ENCODE measurements around the gene LDLRAD3.
A peak's percentile ranks its signal among the peaks of the same experiment; 100 is the strongest.

LDLRAD3 gene

DNA sequence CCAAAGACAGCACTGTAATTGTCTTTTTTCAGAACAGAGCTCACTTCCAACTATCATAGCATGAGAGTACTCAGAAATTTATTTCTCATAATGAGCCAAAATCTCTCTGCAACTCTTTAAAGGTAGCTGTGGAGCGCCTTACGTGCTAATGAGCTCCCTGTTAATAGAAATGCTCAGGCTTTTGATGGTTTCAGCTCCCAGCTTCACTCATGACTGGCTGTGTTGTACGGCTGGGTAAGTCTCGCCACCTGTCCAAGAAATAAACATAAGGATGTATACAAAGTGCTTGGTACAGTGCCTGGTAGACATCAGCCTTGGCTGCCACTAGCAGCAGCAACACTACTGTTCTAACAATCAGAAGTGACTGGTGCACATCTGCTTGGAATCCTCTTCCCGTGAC is 109.4 kb downstream of the LDLRAD3 start:
- DNase-seq = no peak

DNA sequence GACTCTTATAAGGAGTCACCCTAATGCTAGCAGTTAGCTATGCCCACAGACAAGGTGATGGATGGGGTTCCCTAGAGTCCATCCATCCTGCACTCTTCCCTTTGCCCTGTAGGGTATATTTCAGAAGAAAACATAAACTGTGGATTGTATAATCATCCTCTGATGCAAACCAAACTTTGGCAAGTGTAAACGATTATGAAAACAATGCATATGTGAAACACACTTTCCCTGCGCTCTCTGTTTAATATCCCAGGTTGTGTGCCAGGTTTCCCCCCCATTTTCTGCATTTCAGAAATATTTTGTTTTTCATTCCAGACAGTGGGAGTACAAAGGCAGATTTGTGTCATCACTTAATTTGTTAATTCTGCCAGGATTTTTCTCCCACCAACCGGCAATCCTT is 110.0 kb downstream of the LDLRAD3 start:
- no peak for DNase-seq

DNA sequence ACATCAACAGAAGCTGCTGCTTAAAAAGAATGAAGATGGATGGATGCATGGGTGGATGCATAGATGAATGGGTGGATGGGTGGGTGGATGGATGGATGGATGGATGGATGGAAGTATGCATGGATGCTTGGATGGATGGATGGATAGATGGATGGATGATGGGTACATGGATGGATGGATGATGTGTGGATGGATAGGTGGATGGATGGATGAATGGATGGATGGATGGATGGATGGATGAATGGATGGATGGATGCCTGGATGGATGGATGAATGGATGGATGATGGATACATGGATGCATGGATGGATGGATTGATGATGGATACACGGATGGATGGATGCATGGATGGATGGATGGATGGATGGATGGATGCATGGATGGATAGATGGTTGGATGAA is 110.8 kb downstream of the LDLRAD3 start:
- no peak for DNase-seq

DNA sequence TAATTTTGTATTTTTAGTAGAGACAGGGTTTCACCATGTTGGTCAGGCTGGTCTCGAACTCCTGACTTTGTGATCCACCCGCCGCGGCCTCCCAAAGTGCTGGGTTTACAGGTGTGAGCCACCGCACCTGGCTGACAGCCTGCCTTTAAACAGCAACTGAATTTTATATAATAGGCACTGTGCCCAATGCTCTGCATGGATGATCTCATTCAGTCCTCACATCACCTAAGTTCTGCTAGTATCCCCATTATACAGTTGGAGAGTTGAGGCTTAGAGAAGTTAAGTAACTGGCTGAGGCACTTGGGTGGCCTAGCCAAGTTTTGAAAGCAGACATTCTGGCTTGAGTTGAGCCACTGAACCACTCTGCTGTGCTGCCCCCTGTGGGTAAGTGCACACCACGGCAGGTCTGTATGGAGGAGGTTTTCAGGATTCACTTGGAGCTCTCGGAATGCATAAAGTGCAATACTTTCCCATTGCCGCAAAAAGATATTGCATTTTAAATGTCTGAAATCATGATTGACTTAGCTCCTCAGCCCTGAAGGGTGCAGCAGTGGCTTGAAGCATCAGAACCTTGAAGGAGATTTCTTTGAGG is 112.4 kb downstream of the LDLRAD3 start:
- peak; percentile 34 for DNase-seq

DNA sequence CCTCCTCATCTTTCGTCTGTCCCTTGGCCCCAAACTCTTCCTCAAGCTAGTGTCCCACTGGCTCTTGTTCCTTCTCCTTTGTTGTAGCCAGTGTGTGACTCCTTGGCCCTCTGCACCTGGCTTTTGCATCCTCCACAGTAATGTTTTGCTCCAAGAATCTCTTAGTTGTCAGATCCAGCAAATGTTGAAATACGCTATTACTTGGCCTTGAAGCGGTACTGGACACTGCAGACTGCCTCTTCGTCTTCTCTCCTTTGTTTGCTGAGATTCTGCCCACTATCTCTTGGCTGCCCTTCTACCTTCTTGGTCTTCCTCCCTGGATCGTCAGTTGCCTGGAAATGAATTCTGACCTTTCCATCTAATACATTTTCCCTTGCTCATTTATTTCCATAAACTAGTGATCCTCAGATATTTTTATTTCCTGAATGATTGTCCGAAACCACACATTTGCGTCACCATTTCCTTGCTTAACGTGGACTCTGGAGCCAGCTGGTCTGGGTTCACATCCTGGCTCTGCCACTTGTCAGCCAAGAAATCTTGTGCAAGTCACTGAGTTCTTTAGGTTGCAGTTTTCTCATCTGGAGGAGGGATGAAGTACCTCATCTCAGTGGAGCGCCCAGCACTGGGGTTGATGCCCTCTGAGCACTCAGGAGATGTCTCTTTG is 113.6 kb downstream of the LDLRAD3 start:
- DNase-seq = no peak

DNA sequence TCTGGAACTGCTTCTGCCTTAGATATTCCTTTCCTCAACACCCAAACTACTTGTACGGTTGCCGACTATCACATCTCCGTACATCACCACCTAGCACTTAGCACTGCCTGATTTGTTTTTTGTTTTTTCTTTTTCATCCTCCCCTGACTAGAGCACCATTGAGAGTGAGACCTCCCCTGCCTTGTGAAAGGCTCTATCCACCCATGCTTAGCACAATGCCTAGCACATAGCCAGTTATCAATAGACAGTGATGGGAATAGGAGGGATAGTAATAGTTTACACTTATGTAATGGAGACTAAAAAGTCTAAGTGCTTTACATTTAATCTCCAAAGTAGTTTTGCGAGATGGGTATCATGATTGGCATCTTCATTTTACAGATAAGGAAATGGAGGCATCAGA is 115.8 kb downstream of the LDLRAD3 start:
- DNase-seq = no peak

DNA sequence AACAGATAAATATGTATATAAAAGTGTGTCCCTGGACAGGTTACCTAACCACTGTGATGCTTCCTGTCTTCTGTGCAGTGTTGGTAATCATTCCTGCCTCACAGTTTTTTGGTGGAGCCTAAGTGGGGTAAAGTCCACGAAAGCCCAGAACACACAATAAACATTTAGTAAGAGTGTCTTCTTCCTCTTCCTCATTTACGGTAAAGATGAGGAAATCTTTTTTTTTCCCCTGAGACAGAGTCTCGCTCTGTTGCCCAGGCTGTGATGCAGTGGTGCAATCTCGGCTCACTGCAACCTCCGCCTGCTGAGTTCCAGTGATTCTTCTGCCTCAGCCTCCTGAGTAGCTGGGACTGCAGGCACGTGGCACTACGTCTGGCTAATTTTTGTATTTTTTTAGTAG is 117.1 kb downstream of the LDLRAD3 start:
- no peak for DNase-seq

DNA sequence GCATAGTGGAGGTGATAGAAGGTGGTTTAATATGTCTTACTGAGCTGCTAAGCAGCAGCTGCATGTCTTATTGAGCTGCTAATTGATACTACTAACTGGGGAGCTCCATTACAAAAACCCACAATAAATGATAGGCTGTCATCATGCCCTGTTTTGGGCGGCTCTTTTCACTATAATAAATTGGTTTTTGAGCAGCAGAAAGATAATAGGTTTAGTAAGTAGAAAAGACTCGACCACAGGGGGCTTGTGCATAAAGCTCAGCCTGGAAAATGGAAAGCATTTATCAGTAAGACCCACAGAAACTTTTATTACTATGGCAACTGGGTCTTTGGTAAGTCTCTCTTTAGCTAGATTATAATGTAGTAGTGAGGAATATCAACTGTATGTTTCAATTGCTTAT is 117.6 kb downstream of the LDLRAD3 start:
- DNase-seq = no peak

DNA sequence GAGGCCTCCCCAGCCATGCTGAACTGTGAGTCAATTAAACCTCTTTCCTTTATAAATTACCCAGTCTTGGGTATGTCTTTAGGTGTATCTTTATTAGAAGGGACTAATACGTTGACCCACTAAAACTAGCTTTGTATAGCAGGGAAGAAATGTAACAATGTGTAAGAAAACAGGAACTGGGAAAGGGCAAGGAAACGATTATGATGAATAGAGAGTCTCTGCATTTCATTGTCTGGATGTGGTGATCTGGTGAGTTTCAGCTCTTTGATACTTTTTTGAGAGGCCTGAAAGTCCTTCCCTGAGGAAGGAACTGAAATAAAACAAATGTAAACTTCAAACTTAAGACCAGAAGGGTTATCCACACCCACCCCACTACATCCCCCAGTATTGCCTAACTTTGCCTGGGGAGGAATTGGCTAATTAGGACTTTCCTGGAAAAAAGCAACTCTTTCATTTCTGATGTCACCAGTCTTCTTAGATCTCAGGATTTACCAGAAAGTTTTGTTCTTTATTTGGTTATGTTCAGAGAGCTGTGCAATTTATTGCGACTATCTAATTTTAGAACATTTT is 119.0 kb downstream of the LDLRAD3 start:
- DNase-seq = no peak

DNA sequence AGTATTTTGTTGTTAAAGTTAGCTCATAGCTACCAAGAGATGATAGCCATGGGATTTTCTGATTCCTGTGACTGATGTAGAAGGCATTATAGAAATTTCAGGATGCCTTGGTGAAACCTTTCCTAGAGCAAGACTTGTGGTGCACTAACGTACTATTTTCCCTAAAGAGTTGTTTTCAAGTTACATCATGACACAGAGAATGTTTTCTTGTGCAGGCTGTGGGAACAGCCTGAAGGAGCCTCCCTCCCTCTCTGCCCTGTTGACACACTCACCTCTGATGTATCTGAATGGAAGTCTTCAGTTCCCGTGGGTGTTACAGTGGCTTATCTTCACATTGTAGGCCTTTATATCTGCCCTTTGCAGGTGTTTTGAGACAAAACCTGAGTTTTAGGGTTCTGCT is 121.6 kb downstream of the LDLRAD3 start:
- DNase-seq = no peak

DNA sequence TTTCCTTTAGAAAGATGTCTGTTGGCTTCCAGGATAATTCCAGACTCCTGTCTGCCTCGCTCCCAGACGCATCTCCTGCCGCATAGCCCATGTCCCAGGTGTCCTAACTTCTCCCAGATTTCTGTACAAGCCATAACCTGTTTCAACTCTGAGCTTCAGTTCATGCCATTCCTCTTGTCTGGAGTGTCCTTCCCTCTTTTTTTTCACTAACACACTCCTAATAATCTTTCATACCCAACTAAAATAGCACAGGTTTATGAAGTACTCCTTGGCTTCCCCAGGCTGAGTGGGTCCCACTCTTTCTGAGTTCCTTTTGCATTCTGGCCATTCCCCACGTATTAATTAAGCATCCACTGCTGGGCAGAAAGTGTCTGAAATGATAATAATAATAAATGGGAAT is 123.0 kb downstream of the LDLRAD3 start:
- DNase-seq = no peak

DNA sequence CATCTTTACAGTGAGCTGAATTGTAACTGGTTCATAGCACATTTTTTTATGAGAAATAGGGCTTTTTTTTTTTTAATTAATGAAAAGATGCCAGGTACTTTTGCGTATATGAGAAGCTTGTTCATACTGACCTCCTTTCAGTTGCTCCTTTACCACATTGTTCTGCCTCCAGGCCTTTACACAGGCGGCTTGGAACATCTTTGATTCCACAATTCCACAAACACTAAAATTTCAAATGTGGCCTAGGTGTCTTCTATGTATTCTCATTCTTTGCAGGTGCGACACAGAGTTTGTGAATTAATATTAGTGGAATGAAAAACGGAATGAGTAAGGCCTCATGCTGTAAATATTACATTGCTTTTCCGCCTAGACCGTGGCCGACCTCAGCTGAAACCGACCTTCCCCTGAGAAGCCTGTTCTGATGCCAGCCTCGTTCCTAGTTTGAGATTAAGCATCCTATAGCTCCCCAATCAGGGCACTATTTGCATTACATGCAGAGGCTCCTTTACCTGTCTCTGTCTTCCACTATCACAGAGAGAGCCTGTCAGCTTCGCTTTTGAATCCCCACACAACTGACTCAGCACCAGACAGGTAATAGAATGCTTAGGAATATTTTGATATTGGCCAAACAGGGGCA is 125.8 kb downstream of the LDLRAD3 start:
- DNase-seq = no peak

DNA sequence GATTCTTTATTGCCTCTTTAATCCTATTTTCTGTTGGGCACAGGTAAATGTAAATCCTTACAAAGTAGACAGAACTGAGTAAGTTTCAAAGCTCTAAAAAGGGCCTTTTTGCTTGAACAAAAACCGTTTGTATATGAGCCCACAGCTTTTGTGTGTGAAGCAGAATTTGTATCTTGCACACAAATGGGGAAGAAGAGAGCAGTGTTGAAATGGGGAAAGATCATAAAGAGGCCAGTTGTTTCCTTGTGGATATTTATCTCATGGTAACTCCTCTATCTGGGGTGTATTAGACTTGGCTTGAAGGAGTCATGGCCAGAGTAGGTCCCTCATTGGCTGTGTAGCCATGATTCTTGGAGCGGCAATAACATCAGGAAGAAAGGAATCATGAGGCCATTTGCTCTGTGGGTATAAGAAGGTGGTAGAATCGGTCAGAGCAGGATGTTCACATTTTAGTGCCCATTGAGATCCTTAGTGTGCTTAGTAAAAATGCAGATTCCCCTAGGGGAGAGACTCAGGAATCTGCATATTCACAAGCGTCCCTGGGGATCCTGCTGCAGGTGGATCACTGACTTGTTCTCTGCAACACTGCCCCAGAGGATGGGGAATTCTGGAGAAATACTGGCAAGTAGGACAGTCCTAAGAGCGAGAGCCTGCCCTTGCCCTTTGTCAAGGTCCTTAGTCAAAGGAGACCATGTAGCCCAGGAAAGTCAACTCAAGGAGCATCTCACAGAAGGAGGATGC is 126.5 kb downstream of the LDLRAD3 start:
- DNase-seq = no peak

DNA sequence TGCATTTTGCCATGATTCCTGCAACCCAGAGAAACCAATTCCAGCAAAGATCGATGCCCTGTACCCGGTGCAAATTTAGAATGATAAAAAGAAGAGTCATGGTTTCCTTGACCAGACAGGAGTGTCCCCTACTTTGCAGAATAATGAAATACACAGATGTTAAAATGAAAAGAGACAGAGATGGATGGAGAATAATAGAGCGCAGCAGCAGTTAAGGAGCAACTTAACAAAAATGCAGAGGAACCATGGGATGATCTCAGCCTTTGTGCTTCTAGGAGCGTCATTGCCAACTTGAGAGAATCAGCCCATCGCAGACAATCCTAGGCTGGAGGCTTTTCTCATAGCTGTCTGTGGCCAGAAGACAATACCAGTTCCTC is 127.1 kb downstream of the LDLRAD3 start:
- no peak for DNase-seq

DNA sequence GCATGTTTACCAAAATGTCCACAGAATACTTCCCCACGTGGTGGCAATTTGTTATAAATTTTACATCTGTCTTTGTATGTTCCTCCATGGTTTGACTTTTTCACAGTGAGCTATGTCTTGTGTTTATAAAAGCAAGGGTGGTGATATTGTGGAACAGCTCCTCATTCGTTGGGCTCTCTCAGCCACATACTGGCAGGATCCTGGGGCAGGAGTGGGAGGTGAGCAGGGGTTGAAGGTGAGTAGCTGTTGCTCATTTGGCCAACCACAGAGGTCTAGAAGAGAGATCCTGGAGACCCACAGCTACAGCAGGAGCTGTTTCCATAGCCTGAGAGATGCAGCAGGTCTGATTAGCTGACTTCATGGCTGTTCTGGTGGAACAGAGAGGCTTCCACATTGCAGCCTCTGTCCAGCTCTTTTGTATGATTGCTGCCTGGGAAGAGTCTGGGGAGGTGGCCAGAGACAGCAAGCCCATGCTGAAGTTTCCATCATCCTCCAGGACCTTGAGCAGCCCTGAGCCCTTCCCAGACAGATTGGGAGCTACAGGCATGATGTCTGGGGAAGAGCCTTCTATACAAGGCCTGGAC is 128.1 kb downstream of the LDLRAD3 start:
- no peak for DNase-seq

DNA sequence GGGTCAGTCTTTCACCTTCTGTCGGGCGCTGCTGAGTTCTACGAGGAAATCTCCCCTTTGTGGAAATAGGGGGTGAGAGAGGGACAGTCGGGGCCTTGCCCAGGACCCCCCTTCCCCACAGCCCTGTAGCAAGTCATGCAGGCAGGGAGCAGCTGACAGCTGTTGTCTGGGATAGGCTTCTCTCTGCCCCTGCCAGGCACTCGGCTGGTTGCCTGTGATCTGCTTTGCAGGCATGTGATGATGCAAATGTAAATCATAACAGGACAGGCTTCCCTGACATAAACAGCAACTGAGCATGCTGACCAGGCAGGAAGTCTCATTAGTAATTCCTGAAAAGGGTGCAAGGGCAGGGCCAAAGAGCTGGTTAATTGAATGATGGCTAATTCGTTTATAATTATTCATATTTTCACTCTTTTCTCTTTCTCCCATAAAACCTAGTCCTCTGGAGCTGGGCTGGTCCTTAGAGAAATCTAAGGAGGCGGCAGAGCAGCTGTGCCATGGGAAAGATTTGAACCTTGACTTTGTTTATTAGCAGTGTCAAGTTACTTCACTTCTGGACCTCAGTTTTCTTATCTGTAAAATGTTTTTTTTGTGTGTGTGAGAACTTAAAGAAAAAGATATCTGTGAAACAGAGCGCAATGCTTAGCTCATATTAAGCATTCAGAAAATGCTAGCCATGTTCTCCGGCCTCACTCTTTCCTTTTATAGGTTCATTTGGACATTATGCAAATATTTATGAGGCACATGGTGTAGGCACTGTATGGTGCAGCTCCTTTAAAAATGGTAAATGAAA is 129.7 kb downstream of the LDLRAD3 start:
- no peak for DNase-seq

DNA sequence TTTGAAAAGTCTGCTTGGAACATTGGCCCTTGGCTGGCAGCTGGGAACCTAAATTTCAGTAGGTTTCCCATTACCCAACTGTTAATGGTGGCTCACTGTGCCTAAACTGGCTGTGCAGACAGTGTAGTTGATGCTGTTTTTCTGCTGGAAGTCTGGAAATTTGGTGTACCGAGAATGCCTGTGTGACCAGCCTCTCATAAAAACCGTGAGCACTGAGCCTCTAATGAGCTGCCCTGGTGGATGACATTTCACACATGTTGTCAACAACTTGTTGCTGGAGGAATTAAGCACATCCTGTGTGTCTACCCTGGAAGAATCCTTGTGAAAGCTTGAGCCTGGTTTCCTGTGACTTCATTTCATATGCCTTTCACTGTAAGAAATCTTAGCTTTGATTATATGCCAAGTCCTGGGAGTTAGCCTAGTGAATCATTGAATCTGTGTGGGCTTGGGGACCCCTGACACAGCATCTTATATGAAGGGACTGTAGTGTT is 131.1 kb downstream of the LDLRAD3 start:
- DNase-seq = no peak

DNA sequence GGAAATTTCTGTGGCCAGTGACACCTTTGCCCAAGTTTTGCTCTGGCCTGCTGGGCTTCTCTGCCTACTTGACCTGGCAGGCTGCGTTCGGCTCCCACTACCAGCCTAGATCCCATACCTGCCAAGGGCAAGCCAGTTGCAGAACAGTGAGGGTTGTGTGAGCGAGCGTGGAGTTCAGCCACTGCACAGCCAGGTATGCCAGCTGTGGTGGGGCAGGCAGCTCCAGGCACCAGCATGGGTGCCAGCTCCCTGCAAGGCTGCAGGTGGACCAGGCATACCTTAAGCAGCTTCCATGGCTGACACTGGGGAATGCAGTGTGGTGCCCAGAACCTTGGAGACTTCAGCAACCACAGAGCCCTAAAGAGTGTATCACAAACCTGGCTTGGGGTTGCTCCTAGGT is 133.5 kb downstream of the LDLRAD3 start:
- DNase-seq = no peak

DNA sequence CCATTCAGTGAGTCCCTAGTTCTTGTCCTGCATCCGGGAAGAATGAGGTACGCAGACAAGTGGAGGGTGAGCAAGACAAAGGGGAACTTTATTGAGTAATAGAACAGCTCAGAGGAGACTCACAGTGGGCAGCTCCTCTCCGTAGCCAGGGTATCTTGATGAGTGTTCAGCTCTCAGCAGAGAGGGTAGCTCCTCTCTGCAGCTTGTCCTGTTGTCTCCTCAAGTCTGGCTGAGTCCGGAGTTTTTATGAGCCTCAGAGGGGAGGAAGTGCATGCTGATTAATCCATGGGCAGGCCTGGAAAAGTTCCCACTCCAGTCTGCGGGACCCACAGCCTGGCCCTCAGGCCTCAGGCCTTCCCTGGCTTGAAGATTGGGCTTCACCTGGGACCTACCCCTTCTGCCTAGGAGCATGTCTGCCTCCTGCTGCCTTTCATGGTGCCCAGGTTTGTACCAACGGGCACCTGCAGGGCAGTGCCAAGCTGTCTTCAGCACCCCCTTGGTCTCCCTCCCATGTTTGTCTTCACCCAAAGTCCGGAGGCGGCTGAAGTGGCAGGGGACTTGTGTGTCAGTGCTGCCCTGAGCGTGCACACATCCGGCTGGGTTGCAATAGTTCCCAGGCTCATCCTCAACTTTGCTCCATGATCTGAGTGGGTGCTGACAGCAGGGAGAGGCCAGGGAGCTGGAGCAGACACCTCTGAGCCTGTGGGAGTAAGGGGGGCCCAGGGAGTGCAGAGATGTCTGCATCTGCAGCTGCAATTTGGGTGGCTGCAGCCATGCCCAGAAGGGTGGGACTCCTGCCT is 134.2 kb downstream of the LDLRAD3 start:
- DNase-seq = no peak

DNA sequence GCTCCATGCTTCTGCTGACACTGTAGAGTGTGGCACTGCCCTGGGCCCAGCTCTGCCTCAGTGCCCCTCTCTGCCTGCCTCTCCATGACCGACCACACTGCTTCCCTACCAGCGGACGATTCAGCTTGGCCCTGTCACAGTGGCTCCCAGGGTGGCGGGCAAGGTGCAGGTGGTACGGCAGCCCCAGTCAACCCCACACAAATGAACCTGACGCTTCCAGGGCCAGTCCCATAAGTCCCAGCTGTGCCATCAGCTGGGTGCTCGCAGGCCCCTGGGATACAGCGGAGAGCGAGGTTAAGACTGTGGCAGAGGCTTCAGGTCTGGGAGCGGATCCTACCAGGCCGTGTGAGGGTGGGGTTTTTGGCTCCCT is 134.8 kb downstream of the LDLRAD3 start:
- no peak for DNase-seq

DNA sequence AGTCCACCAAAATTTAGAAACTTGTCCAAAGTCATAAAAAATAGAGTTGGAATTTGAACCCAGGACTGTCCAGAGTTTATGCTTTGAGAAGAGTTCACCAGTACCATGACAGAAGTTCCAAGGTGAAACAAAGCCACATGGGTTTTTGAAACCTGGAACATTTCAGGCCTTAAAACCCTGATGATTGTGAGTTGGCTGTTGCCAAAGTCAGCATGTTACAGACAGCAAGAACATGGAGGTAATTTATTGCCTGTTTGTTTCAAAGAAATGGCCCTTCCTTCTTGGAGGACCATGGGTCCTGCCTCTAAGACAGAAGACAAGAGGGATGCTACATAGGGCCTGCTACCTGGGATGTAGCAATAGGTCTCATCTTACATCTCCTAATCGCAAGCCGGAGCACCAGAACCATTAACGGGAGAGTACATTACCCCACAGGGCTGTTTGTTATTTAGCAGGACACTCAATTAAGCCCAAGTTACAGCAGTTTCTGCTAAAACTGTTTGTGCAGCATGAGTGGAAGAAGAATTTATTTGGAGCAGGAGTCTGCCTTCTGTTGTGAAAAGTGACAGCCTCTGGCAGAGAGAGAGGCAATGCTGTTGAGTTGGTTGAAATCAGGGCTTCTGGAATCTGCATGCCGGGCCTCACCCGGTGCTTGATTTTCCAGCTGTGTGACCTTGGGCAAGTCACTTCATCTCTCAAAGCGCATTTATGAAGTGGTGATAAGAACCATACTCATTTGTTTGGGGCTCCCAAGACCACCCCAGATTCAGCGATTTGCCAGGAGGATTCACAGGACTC is 136.2 kb downstream of the LDLRAD3 start:
- no peak for DNase-seq
